Fibroblast of skin of left quadriceps (primary cell): ENCODE results near the gene CD63.

Experiments
- DNase-seq, 2 experiments: peaks; one replicate each; pipeline ENCODE4 v3.0.0-alpha.2; 2013; ENCODE audit warnings: low read depth in 2 of 2

CD63 gene

GRCh38 chr12:55686366-55687010 is 42.3 kb downstream of the CD63 start:
- no peak for DNase-seq

- no peak for DNase-seq
These were observed 43.1 kb downstream of the CD63 start for GRCh38 chr12:55685671-55686070.

GRCh38 chr12:55684761-55685370 is 43.9 kb downstream of the CD63 start:
- DNase-seq: no peak

DNA sequence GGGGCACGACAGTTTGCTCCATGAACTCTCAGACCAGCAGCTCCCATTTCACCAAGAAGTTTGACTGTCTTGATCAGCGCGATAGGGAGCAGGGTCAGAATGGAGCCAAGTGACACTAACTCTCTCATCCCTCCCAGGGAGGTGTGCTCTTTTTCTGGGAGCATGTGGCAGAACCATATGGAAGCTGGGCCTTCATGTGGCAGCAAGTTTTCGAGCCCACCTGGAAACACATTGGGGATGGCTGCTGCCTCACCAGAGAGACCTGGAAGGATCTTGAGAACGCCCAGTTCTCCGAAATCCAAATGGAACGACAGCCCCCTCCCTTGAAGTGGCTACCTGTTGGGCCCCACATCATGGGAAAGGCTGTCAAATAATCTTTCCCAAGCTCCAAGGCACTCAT is 45.1 kb downstream of the CD63 start:
- DNase-seq: no peak

DNA sequence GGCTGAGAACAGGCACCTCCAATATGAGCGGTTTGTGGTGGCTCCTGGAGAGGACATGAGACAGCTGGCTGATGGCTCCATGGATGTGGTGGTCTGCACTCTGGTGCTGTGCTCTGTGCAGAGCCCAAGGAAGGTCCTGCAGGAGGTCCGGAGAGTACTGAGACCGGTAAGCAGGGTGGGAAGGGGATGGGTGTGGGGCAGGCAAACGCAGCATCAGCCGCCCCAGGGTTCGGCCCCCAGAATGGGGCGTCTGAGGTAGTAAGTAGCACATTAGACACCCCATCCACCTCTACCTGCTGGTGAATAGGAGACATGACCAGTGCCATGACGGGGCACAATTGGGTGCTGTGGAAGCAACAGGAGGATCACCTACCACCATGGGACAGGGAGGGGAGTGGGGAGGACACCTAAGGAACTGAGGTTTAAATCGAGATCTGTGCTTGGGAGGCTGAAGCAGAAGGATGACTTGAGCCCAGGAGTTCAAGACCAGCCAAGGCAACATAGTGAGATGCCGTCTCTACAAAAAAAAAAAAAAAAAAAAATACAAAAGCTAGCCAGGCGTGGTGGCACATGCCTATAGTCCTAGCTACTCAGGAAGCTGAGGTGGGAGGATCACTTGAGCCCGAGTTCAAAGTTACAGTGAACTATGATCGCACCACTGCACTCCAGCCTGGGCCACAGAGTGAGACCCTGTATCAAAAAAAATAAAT is 46.6 kb downstream of the CD63 start:
- no peak for DNase-seq

- DNase-seq: no peak
These were observed 47.4 kb downstream of the CD63 start for GRCh38 chr12:55681142-55682077.

DNA sequence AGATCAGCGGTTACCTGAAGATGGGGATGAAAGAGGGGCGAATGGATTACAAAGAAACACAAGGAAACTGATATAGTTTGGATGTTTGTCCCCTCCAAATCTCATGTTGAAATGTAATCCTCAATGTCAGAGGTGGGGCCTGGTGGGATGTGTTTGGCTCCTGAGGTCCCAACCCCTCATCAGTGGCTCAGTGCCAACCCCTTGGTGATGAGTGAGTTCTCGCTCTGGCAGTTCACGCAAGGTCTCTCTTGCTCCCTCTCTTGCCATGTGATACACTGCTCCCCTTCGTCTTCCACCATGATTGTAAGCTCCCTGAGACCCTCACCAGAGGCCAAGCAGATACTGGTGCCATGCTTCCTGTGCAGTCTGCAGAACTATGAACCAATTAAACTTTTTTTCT is 49.1 kb downstream of the CD63 start:
- no peak for DNase-seq

- no peak for DNase-seq
These were observed 52.1 kb downstream of the CD63 start for GRCh38 chr12:55676707-55677106.

DNA sequence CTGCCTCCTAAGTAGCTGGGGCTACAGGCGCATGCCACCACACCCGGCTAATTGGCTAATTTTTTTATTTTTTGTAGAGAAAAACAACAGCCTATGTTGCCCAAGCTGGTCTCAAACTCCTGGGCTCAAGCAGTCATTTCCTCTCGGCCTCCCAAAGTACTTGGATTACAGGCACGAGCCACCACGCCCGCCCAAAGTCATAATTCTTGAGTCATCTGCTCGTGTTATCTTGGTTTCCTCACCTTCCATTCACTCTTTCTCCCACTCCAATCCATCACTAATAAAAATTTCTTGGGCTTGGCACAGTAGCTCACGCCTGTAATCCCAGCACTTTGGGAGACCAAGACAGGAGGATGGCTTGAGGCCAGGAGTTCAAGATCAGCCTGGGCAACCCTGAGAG is 53.1 kb downstream of the CD63 start:
- no peak for DNase-seq
